ENCODE measurements around the gene NBEAL2.

The NBEAL2 gene

DNA sequence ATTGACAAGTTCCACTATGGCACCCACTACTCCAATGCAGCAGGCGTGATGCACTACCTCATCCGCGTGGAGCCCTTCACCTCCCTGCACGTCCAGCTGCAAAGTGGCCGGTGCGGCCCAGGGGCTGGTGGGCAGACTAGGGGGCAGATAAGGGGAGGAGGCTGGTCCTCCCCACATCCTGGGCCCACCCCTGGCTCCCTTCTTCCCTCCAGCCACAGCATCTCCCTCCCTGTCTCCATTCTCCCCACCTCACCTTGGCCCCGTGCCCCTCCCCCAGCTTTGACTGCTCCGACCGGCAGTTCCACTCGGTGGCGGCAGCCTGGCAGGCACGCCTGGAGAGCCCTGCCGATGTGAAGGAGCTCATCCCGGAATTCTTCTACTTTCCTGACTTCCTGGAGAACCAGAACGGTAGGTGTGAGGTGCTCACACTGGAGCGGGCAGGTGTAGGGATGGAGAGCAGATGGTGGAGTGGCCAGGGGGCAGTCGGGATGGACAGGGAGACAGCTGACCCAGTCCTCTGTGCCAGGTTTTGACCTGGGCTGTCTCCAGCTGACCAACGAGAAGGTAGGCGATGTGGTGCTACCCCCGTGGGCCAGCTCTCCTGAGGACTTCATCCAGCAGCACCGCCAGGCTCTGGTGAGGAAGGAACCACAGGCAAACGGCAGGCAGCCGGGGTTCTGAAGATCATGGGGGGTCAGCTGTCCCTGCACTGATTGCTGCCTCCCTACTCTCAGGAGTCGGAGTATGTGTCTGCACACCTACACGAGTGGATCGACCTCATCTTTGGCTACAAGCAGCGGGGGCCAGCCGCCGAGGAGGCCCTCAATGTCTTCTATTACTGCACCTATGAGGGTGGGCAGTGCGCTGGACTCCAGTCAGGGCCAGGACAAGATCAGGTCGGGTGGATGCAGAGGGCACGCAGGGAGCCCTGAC is 26.0 kb downstream of the NBEAL2 start:
- no peak for TF ChIP-seq BHLHE40 (IDR thresholded peaks at IDR 0.05; ENCODE audit: borderline replicate concordance)
- TF ChIP-seq L3MBTL2 (conservative IDR thresholded peaks at IDR 0.05): no peak
- no peak for TF ChIP-seq FOXA1 (IDR thresholded peaks at IDR 0.05)
- TF ChIP-seq FOXK2 (IDR thresholded peaks at IDR 0.05): no peak
- POLR2A ChIA-PET: no interaction called here
- DNase-seq (ENCODE audit: extremely low spot score): no peak
- CTCF ChIA-PET: no interaction called here

DNA sequence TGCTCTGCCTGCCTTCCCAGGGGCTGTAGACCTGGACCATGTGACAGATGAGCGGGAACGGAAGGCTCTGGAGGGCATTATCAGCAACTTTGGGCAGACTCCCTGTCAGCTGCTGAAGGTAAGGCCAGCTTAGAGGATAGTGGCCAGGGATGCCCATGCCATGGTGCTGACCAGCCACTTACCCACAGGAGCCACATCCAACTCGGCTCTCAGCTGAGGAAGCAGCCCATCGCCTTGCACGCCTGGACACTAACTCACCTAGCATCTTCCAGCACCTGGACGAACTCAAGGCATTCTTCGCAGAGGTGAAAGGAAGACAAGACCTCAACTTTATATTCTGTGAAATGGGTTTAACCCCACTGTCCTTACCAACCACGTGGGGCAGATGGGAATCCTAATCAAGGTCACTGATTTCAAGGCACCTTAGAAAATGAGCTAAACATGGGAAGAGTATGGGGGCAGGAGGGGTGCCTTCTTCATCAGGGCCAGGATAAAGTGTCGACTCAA is 26.7 kb downstream of the NBEAL2 start:
- no peak for TF ChIP-seq SP1 (IDR thresholded peaks at IDR 0.05)
- no peak for TF ChIP-seq PKNOX1 (IDR thresholded peaks at IDR 0.05)
- no peak for TF ChIP-seq ELF4 (IDR thresholded peaks at IDR 0.05)
- TF ChIP-seq TARDBP (IDR thresholded peaks at IDR 0.05): no peak
- no peak for TF ChIP-seq ARNT (IDR thresholded peaks at IDR 0.05)
- no peak for TF ChIP-seq FOXK2 (IDR thresholded peaks at IDR 0.05)
- no peak for TF ChIP-seq BHLHE40 (IDR thresholded peaks at IDR 0.05; ENCODE audit: borderline replicate concordance)
- TF ChIP-seq SUZ12 (IDR thresholded peaks at IDR 0.05): no peak
- TF ChIP-seq NFRKB (IDR thresholded peaks at IDR 0.05): no peak
- no peak for TF ChIP-seq FOXA1 (IDR thresholded peaks at IDR 0.05)
- TF ChIP-seq HDGF (IDR thresholded peaks at IDR 0.05; ENCODE audit: borderline replicate concordance): no peak
- ChIA-PET POLR2A (interaction anchor here (0.8 kb wide), 1 partner anchor 26 kb away, joined by 3 read pairs; no protein-coding TSS in a partner anchor), CTCF (no interaction called here)
- DNase-seq (ENCODE audit: extremely low spot score): no peak

DNA sequence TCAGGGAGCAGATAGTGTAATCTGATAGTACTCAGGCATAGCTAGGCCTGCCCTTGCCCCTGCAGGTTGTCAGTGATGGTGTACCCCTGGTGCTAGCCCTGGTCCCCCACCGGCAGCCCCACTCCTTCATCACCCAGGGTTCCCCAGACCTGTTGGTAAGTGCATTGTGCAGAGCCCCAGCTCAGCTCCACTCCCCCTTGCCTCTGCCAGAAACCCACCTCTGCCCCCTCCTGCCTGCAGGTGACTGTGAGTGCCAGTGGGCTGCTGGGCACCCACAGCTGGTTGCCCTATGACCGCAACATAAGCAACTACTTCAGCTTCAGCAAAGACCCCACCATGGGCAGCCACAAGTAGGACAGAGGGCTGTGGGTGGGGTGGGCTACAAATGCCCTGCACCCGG is 27.5 kb downstream of the NBEAL2 start:
- POLR2A ChIA-PET: interaction anchor here (0.8 kb wide), 1 partner anchor 26 kb away, joined by 3 read pairs; no protein-coding TSS in a partner anchor
- CTCF ChIA-PET: no interaction called here
- no peak for TF ChIP-seq FOXK2 (IDR thresholded peaks at IDR 0.05)
- TF ChIP-seq L3MBTL2 (conservative IDR thresholded peaks at IDR 0.05): no peak
- DNase-seq (ENCODE audit: extremely low spot score): no peak

DNA sequence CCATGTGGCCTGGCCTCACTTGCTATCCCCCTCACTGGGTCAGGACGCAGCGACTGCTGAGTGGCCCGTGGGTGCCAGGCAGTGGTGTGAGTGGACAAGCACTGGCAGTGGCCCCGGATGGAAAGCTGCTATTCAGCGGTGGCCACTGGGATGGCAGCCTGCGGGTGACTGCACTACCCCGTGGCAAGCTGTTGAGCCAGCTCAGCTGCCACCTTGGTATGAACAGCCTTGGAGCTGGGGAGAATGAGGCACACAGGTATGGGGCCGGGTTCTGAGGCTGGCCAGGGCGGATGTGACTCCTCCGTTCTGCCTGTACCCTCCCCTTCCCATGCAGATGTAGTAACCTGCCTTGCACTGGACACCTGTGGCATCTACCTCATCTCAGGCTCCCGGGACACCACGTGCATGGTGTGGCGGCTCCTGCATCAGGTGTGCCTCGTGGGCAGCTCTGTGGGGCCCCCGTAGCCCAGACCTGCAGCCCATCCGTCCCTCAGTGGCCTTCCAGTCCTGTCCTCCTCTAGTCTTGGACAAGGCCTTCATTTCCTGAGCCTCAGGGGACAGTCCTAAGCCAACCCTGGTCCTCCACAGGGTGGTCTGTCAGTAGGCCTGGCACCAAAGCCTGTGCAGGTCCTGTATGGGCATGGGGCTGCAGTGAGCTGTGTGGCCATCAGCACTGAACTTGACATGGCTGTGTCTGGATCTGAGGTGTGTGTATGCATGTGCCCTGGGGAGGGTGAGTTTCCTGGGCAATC is 28.2 kb downstream of the NBEAL2 start:
- POLR2A ChIA-PET: no interaction called here
- no peak for DNase-seq (ENCODE audit: extremely low spot score)
- TF ChIP-seq SUZ12 (IDR thresholded peaks at IDR 0.05) (no peak), NFRKB (IDR thresholded peaks at IDR 0.05) (no peak), LEF1 (IDR thresholded peaks at IDR 0.05; ENCODE audit: borderline replicate concordance) (no peak), FOXA1 (IDR thresholded peaks at IDR 0.05) (no peak), PKNOX1 (IDR thresholded peaks at IDR 0.05) (no peak), TARDBP (IDR thresholded peaks at IDR 0.05) (no peak)
- CTCF ChIA-PET: no interaction called here

DNA sequence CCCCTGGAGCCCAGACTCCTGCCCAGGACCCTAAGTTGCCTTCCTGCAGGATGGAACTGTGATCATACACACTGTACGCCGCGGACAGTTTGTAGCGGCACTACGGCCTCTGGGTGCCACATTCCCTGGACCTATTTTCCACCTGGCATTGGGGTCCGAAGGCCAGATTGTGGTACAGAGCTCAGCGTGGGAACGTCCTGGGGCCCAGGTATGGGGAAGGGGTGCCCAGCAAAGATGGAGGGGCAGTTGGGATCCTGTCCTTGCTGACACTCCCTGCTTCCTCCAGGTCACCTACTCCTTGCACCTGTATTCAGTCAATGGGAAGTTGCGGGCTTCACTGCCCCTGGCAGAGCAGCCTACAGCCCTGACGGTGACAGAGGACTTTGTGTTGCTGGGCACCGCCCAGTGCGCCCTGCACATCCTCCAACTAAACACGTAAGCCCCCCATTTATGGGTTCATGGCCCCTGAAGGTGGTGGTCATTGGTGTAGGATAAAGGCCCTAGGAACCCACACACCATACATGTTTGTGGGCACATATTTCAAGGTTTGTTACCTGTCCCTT is 28.8 kb downstream of the NBEAL2 start:
- TF ChIP-seq FOXA1 (IDR thresholded peaks at IDR 0.05): no peak
- no peak for TF ChIP-seq CTBP1 (IDR thresholded peaks at IDR 0.05; ENCODE audit: borderline replicate concordance)
- no peak for TF ChIP-seq NFRKB (IDR thresholded peaks at IDR 0.05)
- no peak for TF ChIP-seq HDGF (IDR thresholded peaks at IDR 0.05; ENCODE audit: borderline replicate concordance)
- TF ChIP-seq PKNOX1 (IDR thresholded peaks at IDR 0.05): no peak
- no peak for TF ChIP-seq LEF1 (IDR thresholded peaks at IDR 0.05; ENCODE audit: borderline replicate concordance)
- no peak for TF ChIP-seq ELF4 (IDR thresholded peaks at IDR 0.05)
- TF ChIP-seq FOXK2 (IDR thresholded peaks at IDR 0.05): no peak
- no peak for TF ChIP-seq FOXM1 (IDR thresholded peaks at IDR 0.05; ENCODE audit: borderline replicate concordance)
- no peak for TF ChIP-seq TARDBP (IDR thresholded peaks at IDR 0.05)
- no peak for TF ChIP-seq SP1 (IDR thresholded peaks at IDR 0.05)
- no peak for TF ChIP-seq L3MBTL2 (conservative IDR thresholded peaks at IDR 0.05)
- TF ChIP-seq BHLHE40 (IDR thresholded peaks at IDR 0.05; ENCODE audit: borderline replicate concordance): no peak
- no peak for TF ChIP-seq SUZ12 (IDR thresholded peaks at IDR 0.05)
- POLR2A ChIA-PET: interaction anchor here (0.9 to 1.3 kb wide), 2 partner anchors 15 to 156 kb away, joined by 3 to 9 read pairs; partner anchors contain the start of gene SETD2
- DNase-seq (ENCODE audit: extremely low spot score): no peak
- CTCF ChIA-PET: no interaction called here

- CTCF ChIA-PET: interaction anchor here (1.3 kb wide), 1 partner anchor 85 kb away, joined by 4 read pairs; no protein-coding TSS in a partner anchor
- POLR2A ChIA-PET: interaction anchor here (0.6 to 3.0 kb wide), 19 partner anchors 9 to 372 kb away, joined by 3 to 14 read pairs (median 3); partner anchors contain the start of genes NBEAL2, PTPN23 and SETD2
- no peak for DNase-seq (ENCODE audit: extremely low spot score)
- no peak for TF ChIP-seq ARNT (IDR thresholded peaks at IDR 0.05)
- TF ChIP-seq ZNF384 (IDR thresholded peaks at IDR 0.05): no peak
- no peak for TF ChIP-seq PKNOX1 (IDR thresholded peaks at IDR 0.05)
- no peak for TF ChIP-seq CTBP1 (IDR thresholded peaks at IDR 0.05; ENCODE audit: borderline replicate concordance)
- no peak for TF ChIP-seq NFRKB (IDR thresholded peaks at IDR 0.05)
- TF ChIP-seq FOXM1 (IDR thresholded peaks at IDR 0.05; ENCODE audit: borderline replicate concordance): no peak
- TF ChIP-seq SP1 (IDR thresholded peaks at IDR 0.05): no peak
- TF ChIP-seq FOXA1 (IDR thresholded peaks at IDR 0.05): no peak
- no peak for TF ChIP-seq LEF1 (IDR thresholded peaks at IDR 0.05; ENCODE audit: borderline replicate concordance)
Observed at GRCh38 chr3:47008851-47009224, 29.4 kb downstream of the NBEAL2 start.

Data from HEK293T (cell line).